PC-3 (cell line): ENCODE measurements around the gene PLCL2.

Experiments used
- EZH2 ChIP-seq: fragments of 300-600 bp; sonication (generic); IDR thresholded peaks from one replicate; pipeline ENCODE4 v1.6.1; 2017; ENCODE audit warnings: antibody characterized with exemption, mild to moderate bottlenecking, low read length; ENCODE audit not compliant: unreplicated experiment
- EZH2phosphoT487 ChIP-seq: fragments of 300-600 bp; sonication (generic); IDR thresholded peaks from 2 replicates; pipeline ENCODE4 v1.6.1; 2018; ENCODE audit warnings: mild to moderate bottlenecking, antibody characterized with exemption, low read length, borderline replicate concordance
- TF ChIP-seq, protein P1 (sequence below): fragments of 300-600 bp; sonication (generic); conservative IDR thresholded peaks from 2 replicates; pipeline ENCODE4 v1.5.1; 2017; ENCODE audit warnings: antibody characterized with exemption, low read depth, mild to moderate bottlenecking, low read length

DNA sequence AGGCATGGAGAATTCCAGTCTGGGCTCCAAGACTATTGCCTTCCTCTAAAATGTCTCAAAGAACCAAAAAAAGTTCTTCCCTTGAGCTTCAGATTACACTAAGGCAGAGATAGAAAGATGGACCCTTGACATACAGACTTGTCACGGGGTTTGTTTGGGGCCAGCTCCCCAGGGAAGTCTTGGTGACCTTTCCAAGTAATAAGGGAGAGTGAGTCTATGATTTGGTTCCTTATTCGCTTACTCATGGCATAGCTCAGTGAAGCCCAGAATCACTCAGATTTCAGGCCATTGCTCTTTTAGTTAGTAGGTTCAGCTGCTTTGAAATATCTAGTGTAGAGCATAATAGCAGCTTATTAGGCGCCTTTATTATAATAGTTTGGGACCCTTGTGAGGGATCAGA, 90.3 kb downstream of the PLCL2 start:
- TF ChIP-seq, protein P1, sequence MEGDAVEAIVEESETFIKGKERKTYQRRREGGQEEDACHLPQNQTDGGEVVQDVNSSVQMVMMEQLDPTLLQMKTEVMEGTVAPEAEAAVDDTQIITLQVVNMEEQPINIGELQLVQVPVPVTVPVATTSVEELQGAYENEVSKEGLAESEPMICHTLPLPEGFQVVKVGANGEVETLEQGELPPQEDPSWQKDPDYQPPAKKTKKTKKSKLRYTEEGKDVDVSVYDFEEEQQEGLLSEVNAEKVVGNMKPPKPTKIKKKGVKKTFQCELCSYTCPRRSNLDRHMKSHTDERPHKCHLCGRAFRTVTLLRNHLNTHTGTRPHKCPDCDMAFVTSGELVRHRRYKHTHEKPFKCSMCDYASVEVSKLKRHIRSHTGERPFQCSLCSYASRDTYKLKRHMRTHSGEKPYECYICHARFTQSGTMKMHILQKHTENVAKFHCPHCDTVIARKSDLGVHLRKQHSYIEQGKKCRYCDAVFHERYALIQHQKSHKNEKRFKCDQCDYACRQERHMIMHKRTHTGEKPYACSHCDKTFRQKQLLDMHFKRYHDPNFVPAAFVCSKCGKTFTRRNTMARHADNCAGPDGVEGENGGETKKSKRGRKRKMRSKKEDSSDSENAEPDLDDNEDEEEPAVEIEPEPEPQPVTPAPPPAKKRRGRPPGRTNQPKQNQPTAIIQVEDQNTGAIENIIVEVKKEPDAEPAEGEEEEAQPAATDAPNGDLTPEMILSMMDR, result no peak
- TF ChIP-seq EZH2 (no peak), EZH2phosphoT487 (no peak)
